Adrenal gland (tissue), 12 donors: Measurements from ENCODE around the gene IRX6. TPM values are rescaled to one million over a fixed set of nuclear protein-coding genes. Genes with fewer than 3 reads are reported as not detected.

Experiments
- DNase-seq, 7 donors: peaks; one replicate each; pipeline ENCODE4 v3.0.0-alpha.2; 2019 to 2020
- H3K27ac ChIP-seq, 5 donors: fragments of 200-600 bp; sonication (generic) in 4 of 5; 1 replicate in 3 of 5; 2 replicates in 2 of 5; pipeline versions ENCODE4 v1.5.1 to v1.8.0; 2016 to 2020; ENCODE audit warnings: mild to moderate bottlenecking in 1 of 5
- H3K27me3 ChIP-seq: fragments of 200-600 bp; 2 replicates; pipeline ENCODE4 v1.8.0; 2021
- H3K36me3 ChIP-seq, 2 donors: fragments of 200-600 bp; replicated peaks in 1 of 2; 1 replicate in 1 of 2; 2 replicates in 1 of 2; pipeline versions ENCODE4 v1.5.1 to v1.8.0; 2018 to 2022
- H3K4me1 ChIP-seq, 2 donors: fragments of 200-600 bp; replicated peaks in 1 of 2; 1 replicate in 1 of 2; 2 replicates in 1 of 2; pipeline versions ENCODE4 v1.5.1 to v1.8.0; 2018 to 2021
- H3K4me3 ChIP-seq, 4 donors: fragments of 200-600 bp; sonication (generic) in 3 of 4; one replicate each; pipeline ENCODE4 v1.5.1; 2016 to 2018
- H3K9me3 ChIP-seq, 3 donors: fragments of 200-600 bp; sonication (generic) in 1 of 3; replicated peaks in 1 of 3; 1 replicate in 2 of 3; 2 replicates in 1 of 3; pipeline versions ENCODE4 v1.5.1 to v1.8.0; 2016 to 2021
- POLR2A ChIP-seq, 2 donors: fragments of 450-650 bp; IDR thresholded peaks; one replicate each; pipeline ENCODE4 v1.6.1; 2017; ENCODE audit warnings: antibody characterized with exemption in 2 of 2, mild to moderate bottlenecking in 2 of 2, moderate library complexity in 1 of 2
- WGBS, 4 donors: extraction: QIAGEN DNeasy Blood & Tissue Kit in 2 of 4; methylation state at CpG; one replicate each; pipeline versions ENCODE4 v1.1.5 to v1.1.7; 2013 to 2017; 5-methylcytosine and 5-hydroxymethylcytosine counted together
- intact Hi-C, 2 donors: fragments of 100-400 bp; cut with DNase I; formaldehyde crosslinking; loops; one replicate each; pipeline versions ENCODE4 v1.14.1 to v1.15.0; 2022 to 2023
- polyA plus RNA-seq, 3 donors: library from polyadenylated mRNA; stranded (reverse); fragments of 200-250 nt in 2 of 3; fragments of 350-450 nt in 1 of 3; fragmentation: Illumina TruSeq in 1 of 3; extraction: RNeasy Lipid Tissue Mini Kit (QIAGEN cat#74804) in 1 of 3; gene quantifications; one replicate each; pipeline ENCODE4 v1.2.3, GENCODE V29; 2013 to 2014
- total RNA-seq, 9 donors: library from RNA; depleted of rRNA in 4 of 9; stranded (reverse); fragments of >200 nt in 4 of 9; fragments of 120-200 nt in 1 of 9; fragmentation: NEBNext Ultra II Directional in 1 of 9; extraction: Animal tissue kit (Norgen Biotek cat#: 25700) in 1 of 9; gene quantifications; one replicate each; pipeline versions ENCODE4 v1.1.0 to v1.2.4, GENCODE V29; 2013 to 2023
- TF ChIP-seq, protein P1 (sequence below), 6 experiments: fragments of 450-650 bp in 4 of 6; fragments of 200-600 bp in 2 of 6; sonication (generic) in 1 of 6; IDR thresholded peaks; 1 replicate in 5 of 6; 2 replicates in 1 of 6; pipeline versions ENCODE4 v1.5.1 to v1.8.0; 2016 to 2021; ENCODE audit warnings: antibody characterized with exemption in 6 of 6, mild to moderate bottlenecking in 2 of 6, moderate library complexity in 1 of 6
- donor health status: healthy with polysubstance abuse.
- donor health status: Bipolar disorder and iron deficiency.
- donor health status: DM: yes; HTN: yes; CAD: no.
- donor health status: DM: no; HTN: no; CAD: no.
- donor health status: DM: no; HTN: no; CAD: no.
- donor health status: DM: yes; HTN: yes; CAD: no.

Gene IRX6
- total and polyA plus RNA-seq, 12 donors, result 0.13 to 0.61 TPM; not detected in 10

DNA sequence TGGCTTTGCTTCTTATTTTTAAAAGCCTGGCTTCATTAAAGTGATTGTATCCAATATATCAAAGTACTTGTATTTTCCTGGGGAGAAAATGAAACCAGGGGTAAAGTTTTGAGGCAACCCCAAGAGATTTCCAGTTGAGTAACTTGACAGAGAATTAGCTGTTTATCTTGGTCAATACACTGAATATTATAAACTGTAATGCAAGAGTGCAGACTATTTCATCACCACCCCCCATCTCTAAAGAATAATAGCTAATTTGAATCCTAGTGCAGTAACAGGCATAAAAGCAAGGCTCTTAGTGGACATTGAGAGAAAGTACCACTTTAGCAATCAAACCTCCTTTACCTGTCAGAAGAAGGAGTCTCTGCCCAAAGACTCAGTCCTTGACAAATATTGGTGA lies 27.0 kb downstream of the IRX6 start:
- Histone ChIP-seq H3K27ac (no peak overlapping the region), H3K4me1 (no peaks in the 10 kb centered on the region), H3K9me3 (no peaks in the 10 kb centered on the region), H3K36me3 (no peaks in the 10 kb centered on the region), H3K27me3 (peaks cover 16% of the 10 kb centered on the region), H3K4me3 (no peak overlapping the region)
- no peak for DNase-seq
- intact Hi-C loops, result no loop called here
- TF ChIP-seq POLR2A (IDR thresholded peaks at IDR 0.05), result no peak
- TF ChIP-seq, protein P1, sequence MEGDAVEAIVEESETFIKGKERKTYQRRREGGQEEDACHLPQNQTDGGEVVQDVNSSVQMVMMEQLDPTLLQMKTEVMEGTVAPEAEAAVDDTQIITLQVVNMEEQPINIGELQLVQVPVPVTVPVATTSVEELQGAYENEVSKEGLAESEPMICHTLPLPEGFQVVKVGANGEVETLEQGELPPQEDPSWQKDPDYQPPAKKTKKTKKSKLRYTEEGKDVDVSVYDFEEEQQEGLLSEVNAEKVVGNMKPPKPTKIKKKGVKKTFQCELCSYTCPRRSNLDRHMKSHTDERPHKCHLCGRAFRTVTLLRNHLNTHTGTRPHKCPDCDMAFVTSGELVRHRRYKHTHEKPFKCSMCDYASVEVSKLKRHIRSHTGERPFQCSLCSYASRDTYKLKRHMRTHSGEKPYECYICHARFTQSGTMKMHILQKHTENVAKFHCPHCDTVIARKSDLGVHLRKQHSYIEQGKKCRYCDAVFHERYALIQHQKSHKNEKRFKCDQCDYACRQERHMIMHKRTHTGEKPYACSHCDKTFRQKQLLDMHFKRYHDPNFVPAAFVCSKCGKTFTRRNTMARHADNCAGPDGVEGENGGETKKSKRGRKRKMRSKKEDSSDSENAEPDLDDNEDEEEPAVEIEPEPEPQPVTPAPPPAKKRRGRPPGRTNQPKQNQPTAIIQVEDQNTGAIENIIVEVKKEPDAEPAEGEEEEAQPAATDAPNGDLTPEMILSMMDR (IDR thresholded peaks at IDR 0.05), result no peak

DNA sequence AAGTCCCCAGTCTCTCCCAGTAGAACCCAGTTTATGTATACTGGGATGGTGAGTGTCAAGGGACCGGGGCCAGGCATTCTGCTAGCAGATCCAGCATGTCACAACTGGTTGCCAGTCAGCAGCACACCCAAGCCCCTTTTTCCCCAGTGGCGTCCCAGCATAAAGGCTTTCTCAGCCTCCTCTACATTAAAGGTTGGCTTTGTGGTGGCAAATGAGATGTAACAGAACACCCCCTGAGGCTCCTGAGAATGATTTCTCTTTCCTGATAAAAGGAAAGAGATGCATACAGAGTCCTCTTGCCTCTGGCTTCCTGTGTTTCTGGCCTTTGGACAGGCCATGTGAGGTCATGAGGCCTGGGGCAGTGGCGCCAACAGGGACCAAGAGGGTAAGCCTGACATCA lies 27.9 kb downstream of the IRX6 start:
- DNase-seq, result no peak
- no peaks in the 10 kb centered on the region for H3K4me1 ChIP-seq
- H3K36me3 ChIP-seq, result no peaks in the 10 kb centered on the region
- no peak overlapping the region for H3K27ac ChIP-seq
- 81 to 89% (median 88%) methylated on average over 3 of the region's 3 CpGs for WGBS, 4 donors
- H3K27me3 ChIP-seq, result peaks cover 12% of the 10 kb centered on the region
- H3K4me3 ChIP-seq, result no peak overlapping the region
- no peaks in the 10 kb centered on the region for H3K9me3 ChIP-seq
- intact Hi-C loops, result no loop called here
- TF ChIP-seq, protein P1 (IDR thresholded peaks at IDR 0.05), result no peak

DNA sequence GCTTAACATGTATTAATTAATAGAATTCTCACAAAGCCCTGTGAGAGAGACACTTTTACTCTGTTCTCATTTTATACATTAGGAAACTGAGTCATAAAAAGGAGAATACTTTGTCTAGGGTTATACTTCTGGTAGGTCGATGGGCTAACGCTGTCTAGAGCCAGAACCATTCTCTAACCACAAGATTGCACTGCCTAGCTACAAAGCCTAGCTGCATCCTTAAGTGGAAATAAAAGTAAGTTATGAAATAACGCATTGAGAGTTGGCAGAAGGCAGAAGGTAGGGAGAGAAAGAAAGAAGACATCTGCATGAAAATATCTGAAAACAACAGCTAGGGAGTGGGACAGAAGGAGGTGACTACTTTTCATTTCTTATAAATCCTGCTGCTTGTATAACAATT lies 33.2 kb downstream of the IRX6 start:
- intact Hi-C loops, result no loop called here
- H3K27me3 ChIP-seq, result peaks cover 7% of the 10 kb centered on the region

DNA sequence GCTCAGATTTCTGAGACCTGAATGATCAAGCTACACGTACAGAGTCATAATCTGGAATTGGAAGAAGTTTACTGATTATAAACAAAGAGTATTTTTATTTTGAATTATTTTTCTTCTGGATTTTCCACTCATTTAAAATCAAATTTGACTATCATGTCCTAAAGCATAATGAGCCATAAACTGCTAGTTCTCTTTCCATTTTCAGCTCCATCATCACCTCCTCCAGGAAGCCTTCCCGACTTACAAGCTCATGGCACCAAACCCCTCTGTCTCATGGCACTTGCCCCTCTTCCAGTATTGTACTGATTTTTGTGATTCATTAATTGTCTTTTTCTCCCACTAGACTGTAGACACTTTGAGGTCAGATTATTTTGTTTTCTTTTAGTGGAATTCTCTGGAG lies 35.9 kb downstream of the IRX6 start:
- no peak for DNase-seq
- Histone ChIP-seq H3K4me1 (no peaks in the 10 kb centered on the region), H3K27me3 (peaks cover 4% of the 10 kb centered on the region), H3K36me3 (no peaks in the 10 kb centered on the region), H3K27ac (no peak overlapping the region), H3K4me3 (no peak overlapping the region), H3K9me3 (no peaks in the 10 kb centered on the region)
- TF ChIP-seq POLR2A (IDR thresholded peaks at IDR 0.05), result no peak
- TF ChIP-seq, protein P1 (IDR thresholded peaks at IDR 0.05), result no peak
- intact Hi-C loops, result no loop called here
- 72 to 83% (median 80%) methylated on average over 2 of the region's 2 CpGs for WGBS, 4 donors

More for the DNA sequence above, 33.2 kb downstream of the IRX6 start:
- TF ChIP-seq POLR2A (IDR thresholded peaks at IDR 0.05), result no peak
- TF ChIP-seq, protein P1 (IDR thresholded peaks at IDR 0.05), result no peak
- Histone ChIP-seq H3K4me1 (no peaks in the 10 kb centered on the region), H3K9me3 (no peaks in the 10 kb centered on the region), H3K4me3 (no peak overlapping the region), H3K36me3 (no peaks in the 10 kb centered on the region), H3K27ac (no peak overlapping the region)
- DNase-seq, result no peak
- WGBS, 4 donors, result 73 to 81% (median 77%) methylated on average over 3 of the region's 3 CpGs
